GM19193 (cell line): ENCODE results near the gene RNF208.

Experiments used
- POLR2A ChIP-seq: IDR thresholded peaks from 4 replicates; pipeline ENCODE4 v1.6.1; 2011; ENCODE audit not compliant: insufficient read depth, insufficient read length; ENCODE audit errors: extremely low read depth

Gene RNF208

DNA sequence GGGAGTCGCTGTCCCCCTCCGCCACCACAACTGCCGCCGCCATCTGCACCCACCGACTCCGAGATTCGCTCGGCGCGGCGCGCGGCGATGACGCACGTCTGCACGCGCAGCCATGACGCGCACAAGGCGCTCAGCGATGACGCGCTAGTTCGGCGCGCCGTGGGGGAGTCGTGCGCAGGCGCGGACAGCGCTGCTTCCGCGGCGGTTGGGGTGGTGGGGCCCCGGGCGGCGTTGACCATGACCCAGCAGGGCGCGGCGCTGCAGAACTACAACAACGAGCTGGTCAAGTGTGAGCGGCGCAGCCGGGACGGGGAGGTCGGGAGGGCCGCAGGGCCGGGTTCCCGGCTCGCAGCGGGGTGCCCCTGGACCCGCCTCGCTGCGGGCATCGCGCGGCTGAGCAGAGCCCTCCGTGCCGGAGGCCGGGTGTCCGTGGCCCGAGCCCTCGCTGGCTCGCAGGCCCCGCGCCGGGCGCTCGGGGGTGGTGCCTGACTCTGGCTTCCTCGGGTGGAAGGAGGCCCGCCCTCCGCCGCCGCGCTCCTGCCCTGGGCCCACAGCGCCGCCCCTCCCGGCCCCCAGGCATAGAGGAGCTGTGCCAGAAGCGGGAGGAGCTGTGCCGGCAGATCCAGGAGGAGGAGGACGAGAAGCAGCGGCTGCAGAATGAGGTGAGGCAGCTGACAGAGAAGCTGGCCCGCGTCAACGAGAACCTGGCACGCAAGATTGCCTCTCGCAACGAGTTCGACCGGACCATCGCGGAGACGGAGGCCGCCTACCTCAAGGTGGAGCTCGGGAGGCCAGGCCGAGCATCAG, 33.3 kb downstream of the RNF208 start, which contains the start of the genes ANAPC2 and SSNA1:
ANAPC2 (minus strand) TSS at position 71 of the 807 bp plus-strand sequence; CDS start at position 43, 28 bp downstream.
SSNA1 (plus strand) TSS at position 187 of the 807 bp plus-strand sequence; CDS start at position 238, 51 bp downstream.
- TF ChIP-seq POLR2A: peak; percentile 94

DNA sequence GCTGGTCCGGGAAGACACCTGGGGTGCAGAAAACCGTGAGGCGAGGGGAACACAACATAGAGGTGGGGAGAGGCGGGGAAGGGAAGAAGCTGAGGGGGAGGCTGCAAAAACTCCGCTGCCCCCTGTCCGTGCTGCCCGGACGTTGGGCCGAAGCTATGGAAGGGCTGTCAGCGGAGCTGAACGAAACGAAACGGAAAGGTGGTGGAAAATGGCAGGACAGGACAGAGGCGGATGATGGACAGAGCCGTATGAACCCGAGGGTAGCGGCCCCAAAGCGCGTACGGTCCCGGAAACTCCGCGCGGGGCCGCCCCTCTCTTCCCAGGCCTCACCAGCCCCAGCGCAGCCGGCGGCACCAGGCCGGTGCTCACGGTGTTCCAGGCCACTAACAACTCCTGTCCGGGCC, 34.0 kb downstream of the RNF208 start:
- TF ChIP-seq POLR2A: no peak

DNA sequence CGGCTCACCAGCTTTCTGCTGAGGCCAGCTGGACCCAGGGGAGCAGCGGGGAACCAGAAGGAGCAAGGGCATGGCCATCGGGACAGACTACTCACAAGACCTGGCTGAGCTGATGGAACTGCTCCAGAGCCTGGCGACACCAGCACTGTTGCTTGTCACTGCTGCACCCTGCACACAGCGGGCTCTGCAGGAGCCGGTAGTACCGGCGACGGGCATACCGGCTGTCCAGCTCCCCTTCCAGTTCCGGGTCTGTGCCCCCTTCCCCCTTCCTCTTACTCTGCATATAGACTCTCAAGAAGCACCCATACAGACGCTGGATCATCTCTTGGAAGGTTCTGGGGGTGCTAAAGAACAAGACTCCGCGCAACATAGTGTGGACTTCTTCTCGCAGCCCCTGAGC, 34.7 kb downstream of the RNF208 start:
- no peak for TF ChIP-seq POLR2A

DNA sequence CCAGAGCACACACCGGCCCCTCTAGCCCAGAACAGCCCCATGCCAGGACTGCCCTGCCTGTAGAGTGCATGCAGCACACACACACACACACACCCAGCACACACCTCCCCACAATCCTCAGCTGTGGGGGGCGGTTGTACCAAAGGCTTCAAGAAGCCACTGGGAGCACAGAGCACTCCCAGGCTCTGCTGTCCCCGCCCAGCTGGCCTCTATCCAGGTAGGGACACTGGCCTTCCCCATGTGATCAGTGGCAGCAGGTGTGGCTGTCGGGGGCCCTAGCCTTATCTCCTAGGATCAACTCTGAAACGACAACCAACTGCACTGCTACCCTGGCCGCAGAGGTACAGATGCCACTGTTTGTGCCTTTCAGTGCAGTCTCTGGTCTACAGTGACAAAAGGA, 35.7 kb downstream of the RNF208 start:
- no peak for TF ChIP-seq POLR2A

DNA sequence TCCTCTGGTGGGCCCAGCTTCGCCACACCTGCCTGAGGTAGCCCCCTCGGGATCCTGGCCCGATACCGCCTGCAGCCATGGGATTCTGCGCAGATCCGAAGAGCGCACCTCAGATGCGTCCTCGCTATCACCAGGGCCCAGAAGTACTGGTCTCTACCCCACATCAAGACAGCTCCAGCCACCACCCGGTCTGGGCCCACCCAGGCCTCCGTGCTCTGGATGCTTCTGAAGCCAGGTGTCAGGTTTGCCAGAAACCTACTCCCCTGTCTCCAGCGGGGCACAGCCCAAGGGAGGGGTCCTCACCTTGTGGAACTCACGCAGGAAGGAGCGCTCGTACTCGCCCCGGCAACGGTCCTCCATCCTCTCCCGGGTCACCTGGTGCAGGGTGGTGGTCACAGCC, 36.1 kb downstream of the RNF208 start:
- TF ChIP-seq POLR2A: no peak

DNA sequence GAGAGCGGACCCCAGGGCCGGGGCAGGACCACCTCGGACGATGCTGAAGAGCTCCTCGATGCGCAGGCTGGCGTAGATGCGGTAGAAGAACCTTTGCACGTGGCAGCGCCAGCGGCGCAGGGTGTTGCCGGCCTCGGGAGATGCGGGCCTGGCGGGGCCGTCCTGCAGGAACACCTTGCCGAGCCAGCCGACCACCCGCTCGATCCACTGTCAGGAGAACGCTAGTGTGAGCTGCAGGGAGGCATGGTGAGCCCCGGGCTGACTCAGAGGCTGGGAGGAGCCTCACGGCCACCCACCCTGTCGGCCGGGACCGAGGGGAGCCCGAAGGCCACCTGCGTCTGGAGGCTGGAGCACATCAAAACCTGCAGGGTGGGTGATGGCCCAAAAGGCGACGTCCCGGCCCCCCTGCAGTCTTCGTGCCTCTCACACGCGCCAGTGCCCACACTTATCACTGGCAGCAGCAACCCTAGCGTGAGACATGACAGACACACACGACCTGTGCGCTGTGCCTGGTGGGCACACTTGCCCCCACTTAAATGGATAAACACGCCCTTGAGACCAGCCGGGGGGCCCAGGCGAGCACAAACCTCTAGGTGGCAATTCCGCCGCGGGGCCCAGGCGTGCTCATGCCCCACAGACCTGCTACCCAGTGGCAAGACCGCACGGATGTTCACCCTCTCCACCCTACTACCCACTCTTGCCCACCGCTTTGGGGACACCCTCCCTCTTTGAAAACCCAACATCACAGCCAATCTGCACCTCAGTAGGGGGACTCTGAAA, 37.0 kb downstream of the RNF208 start:
- no peak for TF ChIP-seq POLR2A

DNA sequence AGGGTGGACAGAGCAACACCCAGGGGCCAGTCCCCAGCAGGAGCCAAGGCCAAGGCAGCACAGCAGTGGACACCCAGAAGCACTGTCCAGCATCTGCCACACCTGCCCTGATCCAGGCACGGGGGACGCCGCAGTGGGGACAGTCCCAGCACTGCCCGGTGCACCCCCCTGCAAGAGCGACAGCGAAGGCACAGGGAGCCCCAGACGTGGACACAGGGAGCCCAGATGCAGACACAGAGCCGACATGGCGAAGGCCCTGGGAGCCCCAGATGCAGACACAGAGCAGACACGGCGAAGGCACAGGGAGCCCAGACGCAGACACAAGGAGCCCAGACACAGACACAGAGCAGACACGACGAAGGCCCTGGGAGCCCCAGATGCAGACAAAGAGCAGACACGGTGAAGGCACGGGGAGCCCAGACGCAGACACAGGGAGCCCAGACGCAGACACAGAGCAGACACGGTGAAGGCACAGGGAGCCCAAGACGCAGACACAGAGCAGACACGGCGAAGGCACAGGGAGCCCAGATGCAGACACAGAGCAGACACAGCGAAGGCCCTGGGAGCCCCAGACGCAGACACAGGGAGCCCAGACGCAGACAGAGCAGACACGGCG, 38.0 kb downstream of the RNF208 start:
- TF ChIP-seq POLR2A: no peak

DNA sequence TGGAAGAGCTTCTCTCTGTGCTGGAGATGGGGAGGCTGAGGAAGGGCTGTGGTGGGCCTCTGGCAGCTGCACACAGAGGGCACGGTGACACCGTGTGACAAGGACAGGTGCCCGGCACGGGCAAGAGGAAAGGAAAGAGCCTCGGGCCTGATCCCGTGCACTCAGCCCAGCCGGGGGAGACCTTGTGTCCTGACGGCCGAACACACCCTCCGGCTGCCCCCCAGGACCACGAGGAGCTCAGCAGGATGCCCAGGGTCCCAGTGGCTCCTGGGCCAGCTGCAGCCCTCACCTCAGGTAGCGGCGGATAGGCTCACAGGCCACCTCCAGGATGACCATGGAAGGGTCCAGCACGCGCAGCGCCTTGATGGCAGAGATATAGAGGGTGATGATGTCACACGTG, 39.2 kb downstream of the RNF208 start:
- TF ChIP-seq POLR2A: no peak

DNA sequence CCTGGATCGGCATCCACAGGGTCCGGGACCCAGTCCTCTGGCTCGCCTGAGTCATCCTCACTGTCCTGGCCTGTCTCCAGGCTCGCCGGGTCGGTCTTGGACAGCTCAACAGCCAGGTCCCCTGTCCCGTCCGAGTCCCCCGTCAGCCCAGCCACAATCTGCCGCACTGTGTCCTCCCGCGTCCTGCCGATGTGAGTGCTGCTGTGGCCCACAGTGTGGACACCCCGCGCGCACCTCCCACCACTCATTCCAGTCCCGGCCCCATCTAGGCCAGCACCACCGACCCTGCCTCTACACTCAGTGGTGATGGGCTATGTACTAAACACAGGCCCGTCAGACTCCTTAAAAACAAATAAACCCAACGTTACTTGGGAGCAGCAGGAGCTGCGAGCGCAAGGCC, 40.4 kb downstream of the RNF208 start:
- TF ChIP-seq POLR2A: no peak

DNA sequence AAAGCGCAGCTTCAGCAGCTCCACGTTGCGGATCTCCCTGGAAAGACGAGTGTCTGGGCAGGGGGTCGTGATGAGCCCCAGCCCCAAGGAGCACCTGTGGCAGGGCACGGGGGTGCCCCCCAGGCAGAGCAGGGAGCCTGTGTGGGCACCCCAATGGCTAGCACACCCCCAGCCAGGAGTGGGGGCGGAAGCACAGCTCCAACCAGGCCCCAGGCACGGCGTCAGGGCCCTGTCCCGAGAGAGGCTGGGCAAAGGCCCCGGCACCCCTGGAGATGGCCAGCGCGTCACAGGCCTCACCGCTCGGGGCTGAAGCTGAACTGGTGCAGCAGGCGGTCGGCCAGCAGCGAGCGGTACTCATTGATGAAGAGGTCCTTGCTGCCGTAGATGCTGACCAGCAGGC, 41.5 kb downstream of the RNF208 start:
- TF ChIP-seq POLR2A: no peak

DNA sequence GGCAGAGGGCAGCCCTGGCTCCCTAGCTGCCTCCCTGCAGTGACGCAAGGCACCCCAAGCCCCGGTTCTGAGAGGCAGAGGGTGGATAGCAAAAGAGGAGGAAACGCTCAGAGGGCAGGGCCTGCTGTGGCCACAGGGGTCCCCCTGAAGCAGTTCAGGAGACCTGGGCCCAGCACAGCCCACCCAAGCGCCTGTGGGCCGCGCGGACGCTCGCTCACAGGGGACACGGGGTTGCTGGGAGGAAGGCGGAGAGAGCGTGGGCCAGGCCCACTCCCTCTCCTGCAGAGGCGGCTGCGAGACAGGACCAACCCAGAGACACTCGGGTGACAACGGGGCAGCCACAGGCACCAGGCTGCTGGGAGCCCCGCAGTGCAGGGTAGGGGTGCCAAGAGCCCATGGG, 42.3 kb downstream of the RNF208 start:
- TF ChIP-seq POLR2A: no peak

DNA sequence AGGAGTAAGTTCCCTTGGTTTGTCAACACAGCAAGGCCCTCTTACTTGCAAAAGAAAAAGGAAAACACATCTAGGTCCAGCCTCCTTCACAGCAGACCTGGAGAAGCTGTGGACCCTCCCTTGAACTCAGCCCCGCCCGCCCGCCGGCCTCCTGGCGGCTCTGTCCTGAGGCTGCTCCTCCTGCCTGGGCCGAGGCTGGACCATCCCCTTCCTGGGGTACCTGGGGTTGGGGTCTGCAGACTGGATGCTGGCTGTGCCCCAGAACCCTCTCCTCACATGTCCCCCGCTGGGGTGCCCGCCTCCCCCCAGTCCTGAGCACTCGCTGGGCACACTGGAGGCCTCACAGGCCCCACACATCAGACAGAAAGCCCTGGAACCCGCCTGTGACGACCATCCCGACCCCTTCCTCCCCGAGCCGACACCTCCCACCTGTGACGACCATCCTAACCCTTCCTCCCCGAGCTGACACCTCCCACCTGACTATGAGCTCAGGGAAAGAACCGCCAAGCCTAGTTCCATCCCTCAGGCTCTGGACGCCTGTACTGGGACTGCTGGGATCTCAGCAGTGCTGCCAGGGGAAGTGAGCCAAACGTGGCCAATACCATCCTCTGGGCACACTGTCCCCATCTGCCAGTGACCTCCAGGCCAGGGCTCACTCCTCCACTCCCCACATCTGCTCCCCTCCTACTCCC, 43.0 kb downstream of the RNF208 start:
- TF ChIP-seq POLR2A: no peak

DNA sequence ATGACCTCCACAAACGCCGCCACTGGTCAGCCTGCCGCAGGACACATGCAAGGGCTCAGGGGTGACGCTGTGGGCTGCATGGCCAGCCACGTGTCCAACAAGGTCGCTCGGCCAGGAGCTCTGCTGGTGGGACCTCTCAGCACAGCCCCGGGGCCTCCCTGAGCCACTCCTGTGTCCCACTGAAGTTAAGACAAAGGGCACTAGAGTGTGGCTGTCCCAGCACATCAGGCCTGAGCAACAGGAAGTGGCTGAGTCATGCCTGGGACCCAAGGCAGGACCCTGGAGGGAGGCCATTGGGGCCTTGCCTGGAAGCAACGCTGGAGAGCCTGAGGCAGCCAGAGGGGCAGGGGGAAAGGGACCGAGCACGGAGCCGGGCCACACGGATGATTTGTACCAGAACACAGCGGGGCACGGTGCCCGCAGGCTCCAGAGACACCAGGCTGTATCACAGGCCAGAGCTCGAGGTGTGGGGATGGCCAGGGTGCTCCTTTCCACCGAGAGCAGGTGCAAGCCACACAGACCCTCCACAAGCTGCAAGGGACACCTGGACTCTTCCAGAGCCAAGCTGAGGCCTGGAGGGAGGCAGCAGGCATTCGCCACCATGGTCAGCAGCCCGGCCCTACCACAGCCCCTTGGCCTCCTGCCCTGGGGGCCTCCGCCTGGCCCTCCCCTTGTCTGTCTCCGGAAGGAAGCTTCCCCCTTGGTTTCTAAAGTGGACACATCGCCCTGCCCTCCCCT, 43.7 kb downstream of the RNF208 start:
- TF ChIP-seq POLR2A: no peak
